ENCODE results near the gene COPE.
"Not testable (repeated sequence)": the region's sequence is repeated elsewhere in the genome, so short reads cannot be mapped to it uniquely, and the experiment has no call there.

COPE gene

GRCh38 chr19:18906605-18907519 lies 12.3 kb downstream of the COPE start:
- DNase-seq = no peak

DNA sequence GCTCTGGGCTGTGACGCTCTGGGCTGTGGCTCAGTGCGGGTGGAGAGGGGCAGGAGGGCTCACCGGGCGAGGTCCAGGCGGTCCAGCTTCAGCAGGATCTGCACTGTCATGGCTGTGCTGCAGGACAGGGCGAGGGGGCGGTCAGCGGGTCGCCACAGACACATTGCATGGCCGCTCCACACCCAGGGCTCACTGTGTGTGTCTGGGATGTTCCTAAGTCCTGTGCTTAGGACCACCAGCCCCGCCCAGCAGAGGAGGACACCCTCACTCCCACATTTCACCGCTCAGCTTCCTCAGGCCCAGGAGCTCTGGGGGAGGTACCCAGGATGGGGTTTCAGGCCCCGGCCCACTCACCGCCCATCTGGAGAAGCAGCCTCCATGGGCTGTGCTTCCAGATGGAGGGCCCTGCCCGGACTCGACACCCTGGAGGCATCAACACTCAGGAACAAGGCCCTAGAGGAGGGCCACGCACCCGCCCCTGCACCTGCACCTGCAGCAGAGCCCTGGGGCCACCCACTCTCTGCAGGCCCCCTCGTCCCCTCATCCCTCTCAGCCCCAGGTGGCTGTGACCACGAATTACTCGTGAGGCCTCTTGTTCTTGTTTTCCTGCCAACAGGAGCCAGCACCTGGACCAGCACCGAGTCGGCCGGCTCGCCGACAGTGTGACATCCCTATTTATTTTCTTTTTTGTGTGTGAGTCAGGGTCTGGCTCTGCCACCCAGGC lies 13.5 kb downstream of the COPE start:
- no peak for DNase-seq

DNA sequence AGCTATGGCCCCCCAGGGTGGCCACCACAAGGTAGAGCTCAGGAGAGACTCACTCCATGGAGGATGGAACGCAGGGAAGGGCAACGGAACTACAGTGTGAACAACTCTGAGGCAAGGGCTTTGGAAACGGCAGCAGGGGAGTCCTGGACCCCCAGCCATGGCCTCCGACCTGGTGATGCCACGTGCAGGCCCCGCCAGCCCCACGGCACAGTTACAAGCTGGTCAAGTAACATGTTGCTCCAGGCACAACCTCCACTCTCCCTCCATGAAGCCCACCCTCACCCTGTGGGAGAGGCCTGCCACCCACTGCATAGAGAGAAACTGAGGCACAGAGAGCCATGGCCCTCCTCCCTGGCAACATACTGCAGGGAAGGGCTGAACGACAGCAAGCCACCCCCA lies 14.1 kb downstream of the COPE start:
- no peak for DNase-seq

DNA sequence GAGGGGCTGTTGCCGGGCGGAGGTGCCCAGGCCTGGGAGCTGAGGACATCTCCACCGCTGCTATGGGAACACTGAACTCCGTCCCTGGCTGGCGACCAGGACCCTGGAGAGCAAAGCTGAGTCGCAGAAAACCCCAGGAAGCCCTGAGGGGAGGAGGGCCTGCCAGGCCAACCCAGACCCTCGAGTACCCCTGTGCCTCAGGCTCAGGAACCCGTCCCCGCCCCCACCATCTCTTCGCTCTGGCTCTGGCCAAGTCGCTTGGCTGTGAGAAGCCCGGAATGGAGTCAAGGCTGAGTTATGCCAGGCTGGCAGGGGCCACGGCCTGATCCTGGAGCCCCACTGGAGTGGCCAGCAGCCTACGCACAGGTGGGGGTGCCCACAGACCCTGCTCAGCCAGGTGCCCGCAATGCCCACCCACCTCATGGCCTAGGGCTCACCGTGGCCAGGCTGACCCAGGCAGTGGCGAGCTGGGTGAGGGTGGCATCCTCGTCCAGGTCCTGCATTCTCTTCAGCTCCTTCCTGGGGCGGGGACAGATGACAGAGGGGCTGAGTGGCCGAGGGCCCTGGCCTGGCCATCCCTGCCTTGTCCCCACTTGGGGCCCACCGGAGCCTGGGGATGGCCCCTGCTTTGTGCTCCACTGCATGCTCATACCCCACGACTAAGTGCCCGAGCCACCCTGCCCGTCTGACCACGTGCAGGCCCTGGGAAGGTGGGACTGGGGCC lies 14.7 kb downstream of the COPE start:
- DNase-seq = no peak

GRCh38 chr19:18903156-18904037 lies 15.8 kb downstream of the COPE start:
- no peak for DNase-seq

DNA sequence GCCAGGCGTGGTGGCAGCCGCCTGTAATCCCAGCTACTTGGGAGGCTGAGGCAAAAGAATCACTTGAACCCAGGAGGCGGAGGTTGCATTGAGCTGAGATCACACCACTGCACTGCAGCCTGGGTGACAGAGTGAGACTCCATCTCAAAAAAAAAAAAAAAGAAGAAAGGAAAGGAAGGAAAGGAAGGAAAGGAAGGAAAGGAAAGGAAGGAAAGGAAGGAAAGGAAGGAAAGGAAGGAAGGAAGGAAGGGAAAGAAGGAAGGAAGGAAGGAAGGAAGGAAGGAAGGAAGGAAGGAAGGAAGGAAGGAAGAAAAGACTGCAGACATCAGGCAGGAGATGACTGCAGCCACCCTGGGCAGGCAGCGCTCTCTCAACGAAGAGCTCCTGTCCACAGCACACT lies 16.7 kb downstream of the COPE start:
- DNase-seq = not testable (repeated sequence)

DNA sequence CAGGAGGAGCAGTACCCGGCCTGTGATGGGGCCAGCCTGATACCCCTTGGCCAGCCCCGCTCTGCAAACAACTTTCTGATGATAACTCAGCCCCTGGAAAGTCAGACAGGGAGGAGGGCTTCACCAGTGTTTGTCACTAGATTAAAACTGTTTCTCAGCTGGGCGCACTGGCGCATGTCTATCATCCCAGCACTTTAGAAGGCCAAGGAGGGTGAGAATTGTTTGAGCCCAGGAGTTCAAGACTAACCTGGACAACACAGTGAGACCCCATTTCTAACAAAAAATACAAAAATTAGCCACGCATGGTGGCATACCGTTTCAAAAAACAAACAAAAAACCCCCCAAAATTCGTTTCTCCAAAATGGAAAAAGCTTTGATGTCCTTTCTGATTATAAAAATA lies 17.7 kb downstream of the COPE start:
- DNase-seq = no peak

DNA sequence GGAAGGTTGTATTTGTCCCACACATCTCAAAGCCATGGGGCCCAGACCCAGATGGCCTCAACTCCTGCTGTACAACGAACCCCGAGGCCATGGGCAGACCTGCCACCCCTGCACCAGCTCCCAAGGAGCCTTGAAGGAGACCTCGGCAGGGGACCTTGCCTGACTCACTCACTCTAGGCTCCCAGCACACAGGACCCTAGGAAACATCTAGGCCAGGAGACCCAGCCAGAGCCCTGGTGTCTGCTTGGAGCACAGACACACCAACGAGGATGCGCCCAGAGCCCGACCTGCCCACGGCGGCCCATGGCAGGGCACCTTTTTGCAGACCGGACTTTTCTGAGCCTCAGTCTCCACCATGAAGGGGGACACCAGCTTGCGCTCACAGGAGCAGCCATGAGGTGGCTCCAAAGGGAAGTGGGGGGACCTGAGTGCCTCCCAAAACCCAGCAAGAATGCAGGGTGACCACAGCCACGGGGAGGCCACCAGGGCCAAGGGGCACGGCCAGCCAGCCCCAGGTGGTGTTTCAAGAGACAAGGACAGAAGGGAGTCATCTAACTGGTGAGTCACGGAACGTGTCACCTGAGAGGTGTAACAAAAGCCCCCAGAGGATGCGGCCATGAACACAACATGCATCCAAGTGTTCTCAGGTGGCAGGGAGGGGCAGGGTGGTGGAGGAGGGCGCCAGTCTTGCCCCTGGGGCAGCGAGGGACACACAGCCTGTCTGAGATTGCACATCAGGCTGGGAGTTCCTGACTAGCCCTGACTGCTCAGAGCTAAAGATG lies 18.3 kb downstream of the COPE start:
- no peak for DNase-seq

GRCh38 chr19:18899624-18900560 lies 19.3 kb downstream of the COPE start:
- no peak for DNase-seq

DNA sequence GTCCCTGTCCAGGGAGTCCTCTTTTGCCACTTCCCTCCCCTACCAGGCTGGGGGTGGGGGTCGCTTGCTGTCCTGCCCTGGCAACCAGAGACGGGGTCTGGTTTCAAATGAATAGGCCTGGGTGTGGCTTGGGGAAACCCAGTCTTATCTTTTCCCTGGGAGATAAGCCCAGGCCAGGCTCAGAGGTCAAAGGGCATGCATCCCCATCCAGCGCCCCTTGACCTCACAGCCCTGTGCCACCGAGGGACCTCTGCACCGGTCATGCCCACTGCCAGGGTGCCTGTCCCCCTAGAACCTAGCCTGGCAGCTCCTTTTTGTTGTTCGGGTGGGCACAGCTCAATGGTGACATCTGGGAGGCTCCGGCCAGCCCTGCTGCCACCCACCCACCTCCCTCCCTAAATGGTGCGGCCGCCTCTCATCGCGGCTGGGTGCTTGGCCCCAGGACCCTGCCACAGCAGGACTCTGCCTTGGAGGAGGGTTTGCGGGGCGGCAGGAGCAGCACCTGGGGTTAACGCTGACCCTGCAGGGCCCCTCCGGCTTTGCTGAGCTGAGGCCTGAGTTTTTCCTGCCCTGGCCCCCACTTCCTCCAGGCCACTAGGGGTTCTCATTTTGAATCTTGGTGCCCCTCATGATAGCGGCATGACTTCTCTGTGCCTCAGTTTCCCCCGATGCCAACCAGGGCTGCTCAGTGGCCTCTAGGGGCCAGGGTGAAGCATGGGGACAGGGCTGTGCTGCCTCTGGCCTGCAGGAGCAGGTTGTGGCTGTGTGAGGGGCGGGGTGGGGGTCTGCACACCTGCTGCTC lies 20.4 kb downstream of the COPE start:
- DNase-seq = no peak

DNA sequence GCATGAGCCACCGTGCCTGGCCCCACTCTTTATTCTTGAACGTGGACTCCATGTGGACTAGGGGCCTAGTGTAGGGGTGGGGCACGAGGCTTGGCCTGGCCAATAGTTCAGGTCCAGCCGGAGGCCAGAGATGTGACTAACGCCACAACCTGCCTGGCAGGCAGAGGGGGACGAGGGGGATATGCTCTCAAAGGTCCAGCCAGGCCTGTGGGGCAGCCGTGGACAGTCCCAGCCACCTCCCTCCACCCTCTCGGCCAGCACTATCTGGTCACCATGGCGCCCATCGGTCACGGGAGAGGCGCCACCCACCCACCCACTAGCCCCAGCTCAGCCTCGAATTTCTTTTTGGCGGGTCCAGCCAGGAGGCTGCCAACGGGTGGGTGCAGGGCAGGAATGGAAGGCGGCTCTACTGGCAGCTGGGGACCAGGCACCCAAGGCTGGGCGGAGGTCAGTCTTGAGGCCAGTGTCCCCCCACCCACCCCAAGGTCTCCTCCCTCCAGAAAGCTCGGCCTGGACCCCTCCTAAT lies 21.0 kb downstream of the COPE start:
- DNase-seq = no peak

- no peak for DNase-seq
Measured at GRCh38 chr19:18897094-18898029, 21.8 kb downstream of the COPE start.

DNA sequence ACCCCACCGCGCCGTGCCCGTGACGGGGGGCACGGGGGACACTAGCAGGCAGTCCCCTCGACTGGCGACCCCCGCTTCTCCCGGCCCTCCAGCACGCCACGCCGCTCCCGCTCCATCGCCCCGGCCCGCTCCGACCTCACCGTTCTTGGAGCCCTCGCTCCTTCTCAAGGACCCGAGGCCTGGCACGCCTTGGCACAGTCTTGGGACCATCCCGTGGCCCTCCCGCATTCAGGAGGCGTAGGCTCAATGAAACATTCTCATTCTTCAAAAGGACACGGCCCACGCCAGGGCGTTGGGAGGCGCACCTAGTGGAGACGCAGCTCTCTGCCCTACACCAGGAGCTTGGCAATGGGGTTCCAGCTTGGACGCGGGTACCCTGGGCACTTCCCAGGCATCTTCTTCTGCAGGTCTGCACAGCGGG lies 22.8 kb downstream of the COPE start:
- no peak for DNase-seq

- DNase-seq = no peak
Measured at GRCh38 chr19:18895824-18896341, 23.3 kb downstream of the COPE start, which contains the start of gene CERS1. TSS of gene CERS1 (minus strand) at chr19:18896158. CDS start at chr19:18896072, 86 bp downstream.

DNA sequence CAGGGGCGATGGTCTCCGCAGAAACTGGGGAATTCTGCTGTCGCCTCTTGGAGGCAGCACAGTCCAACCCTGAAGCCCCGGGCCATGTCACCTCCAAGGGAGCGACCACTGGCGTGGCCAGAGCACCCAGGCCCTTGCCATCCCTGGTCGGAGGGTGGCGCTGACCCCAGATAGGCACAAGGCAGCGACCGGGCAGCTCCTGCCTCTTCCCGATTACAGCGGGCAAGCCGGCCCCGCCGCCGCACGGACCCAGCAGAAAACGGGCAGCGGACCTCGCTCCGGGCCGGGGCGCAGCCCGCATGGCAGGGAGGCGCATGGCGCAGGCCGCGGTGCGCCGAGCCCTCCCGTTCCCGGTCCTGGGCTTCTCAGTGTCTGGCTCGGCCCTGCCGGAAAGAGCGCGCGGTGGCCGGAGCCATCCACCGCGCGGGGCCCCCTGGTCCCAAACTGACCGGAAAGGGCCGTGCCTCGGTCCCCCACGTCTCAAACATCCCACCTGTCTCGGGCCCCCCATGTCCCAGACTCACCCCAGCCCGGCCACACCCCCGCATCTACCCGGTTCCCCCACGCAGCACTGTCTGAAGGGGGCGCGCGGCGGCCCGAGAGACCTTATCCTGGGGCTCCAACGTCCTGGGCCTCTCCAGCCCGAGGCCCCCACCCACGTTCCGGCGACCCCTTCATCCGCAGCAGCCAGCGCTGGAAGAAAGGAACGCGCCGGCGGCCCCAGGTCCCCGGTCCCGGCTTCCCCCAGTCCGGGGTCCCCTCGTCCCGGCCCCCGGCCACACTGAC lies 24.0 kb downstream of the COPE start:
- no peak for DNase-seq

DNA sequence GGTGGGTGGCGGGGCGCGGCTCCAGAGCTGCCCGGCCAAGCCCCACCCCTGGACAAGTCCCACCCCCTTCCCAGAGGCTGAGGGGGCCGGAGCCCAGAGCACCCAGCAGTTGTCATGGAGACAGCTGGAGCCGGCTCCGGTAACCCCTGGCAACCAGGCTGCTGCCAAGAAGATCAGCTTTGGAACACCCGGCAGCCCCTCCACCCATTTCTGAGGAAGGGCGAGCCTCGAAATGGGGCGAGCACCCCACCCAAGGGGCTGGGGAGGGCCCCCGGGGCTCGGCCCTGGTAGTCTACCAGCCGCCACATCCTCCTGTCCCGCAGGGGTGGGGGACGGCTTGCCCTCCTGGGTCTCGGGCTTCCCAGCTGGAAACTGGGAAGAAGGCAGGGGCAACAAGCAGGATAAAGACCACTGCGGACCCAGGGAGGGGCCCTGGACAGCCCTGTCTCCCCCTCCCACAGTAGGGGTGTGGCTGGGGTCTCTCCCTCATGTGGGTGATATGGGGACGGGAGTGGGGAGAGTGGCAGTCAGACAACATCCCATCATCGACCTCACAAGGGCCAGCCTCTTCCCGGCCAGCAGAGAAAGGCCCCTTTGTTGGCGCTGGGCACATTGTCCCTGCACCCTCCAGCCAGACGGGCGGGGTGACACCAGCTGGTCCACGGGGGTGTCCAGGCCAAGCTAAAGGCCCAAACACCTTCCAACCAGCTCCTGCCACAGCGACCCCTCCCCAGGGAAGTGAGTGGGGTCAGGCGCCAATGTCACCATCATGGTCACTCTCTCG lies 24.7 kb downstream of the COPE start:
- no peak for DNase-seq

Data from DMS153 (cell line).